Activated naive CD4-positive, alpha-beta T cell treated with anti-CD3 and anti-CD28 coated beads, Interleukin-2, amount 10 ng/mL, durations not matched to agents 7 days and 5 days (primary cell): ENCODE results near the gene GPX1.
"Not testable (repeated sequence)": the region's sequence is repeated elsewhere in the genome, so short reads cannot be mapped to it uniquely, and the experiment has no call there.

ENCODE experiments used
- CTCF ChIA-PET: fragments of 350-600 bp; sonication (Branson Sonifier 250); formaldehyde crosslinking; loops from one replicate; lab custom pipeline; 2021; ENCODE audit warnings: antibody characterized with exemption; lab: Charles Lee
- DNase-seq: peaks from one replicate; pipeline ENCODE4 v3.0.0-alpha.2; 2020
- H3K27ac Mint-ChIP-seq: one replicate; pipeline ENCODE4 v1.8.0; 2021; ENCODE audit warnings: mild to moderate bottlenecking, moderate library complexity, mixed read lengths
- H3K27me3 Mint-ChIP-seq: one replicate; pipeline ENCODE4 v1.8.0; 2021; ENCODE audit warnings: mild to moderate bottlenecking, mixed read lengths
- H3K36me3 Mint-ChIP-seq: one replicate; pipeline ENCODE4 v1.8.0; 2021; ENCODE audit warnings: mixed read lengths
- H3K4me1 Mint-ChIP-seq: one replicate; pipeline ENCODE4 v1.8.0; 2021; ENCODE audit warnings: mixed read lengths
- H3K4me3 Mint-ChIP-seq: one replicate; pipeline ENCODE4 v1.8.0; 2021; ENCODE audit warnings: mild to moderate bottlenecking, moderate library complexity, mixed read lengths
- H3K9me3 Mint-ChIP-seq: one replicate; pipeline ENCODE4 v1.8.0; 2021; ENCODE audit warnings: mixed read lengths

Gene GPX1

DNA sequence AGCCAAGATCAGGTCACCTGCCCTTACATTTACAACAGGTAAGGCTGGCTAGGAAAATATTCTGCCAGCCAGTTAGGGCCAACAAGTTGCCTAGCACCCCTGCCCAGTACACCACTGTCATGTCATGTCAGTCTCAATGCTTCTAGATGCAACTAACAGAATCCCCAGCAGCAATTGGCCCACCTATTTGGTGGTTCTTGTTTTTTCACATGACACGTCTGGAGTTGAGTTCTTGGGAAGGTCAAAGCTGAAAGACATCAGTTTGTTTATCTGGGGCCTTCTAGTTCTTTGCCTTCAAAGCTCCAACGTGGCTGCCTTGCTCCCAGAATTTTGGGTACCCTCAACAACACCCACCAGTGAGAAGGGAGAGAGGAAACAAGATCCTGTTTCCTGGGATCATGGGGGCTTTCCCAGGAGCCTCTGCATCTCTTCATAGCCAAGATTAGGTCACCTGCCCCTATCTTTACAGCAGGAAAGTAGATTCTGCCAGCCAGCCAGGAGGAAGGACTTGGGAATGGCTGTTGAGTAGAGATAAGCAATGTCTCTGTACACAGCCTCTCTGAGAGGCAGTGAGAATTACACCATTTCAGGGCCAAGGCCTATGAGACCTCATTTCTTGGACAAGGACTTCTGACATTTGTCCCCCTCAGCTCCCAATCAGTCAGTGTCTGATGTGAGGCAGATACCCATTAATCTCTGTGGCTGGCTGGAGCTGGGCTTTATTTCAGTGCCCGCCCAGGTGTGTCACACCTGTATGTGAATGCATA lies 8.6 kb downstream of the GPX1 start:
- no peaks in the 10 kb centered on the region for H3K9me3 Mint-ChIP-seq
- peaks cover 7% of the 10 kb centered on the region for H3K4me1 Mint-ChIP-seq
- no peak for DNase-seq
- CTCF ChIA-PET, result interaction anchor here (3.9 kb wide), 1 partner anchor 9 kb away, joined by 16 read pairs; the partner anchor contains the start of gene USP4
- no peak overlapping the region for H3K4me3 Mint-ChIP-seq
- H3K36me3 Mint-ChIP-seq, result peaks cover 5% of the 10 kb centered on the region
- no peaks in the 10 kb centered on the region for H3K27me3 Mint-ChIP-seq
- H3K27ac Mint-ChIP-seq, result no peak overlapping the region

DNA sequence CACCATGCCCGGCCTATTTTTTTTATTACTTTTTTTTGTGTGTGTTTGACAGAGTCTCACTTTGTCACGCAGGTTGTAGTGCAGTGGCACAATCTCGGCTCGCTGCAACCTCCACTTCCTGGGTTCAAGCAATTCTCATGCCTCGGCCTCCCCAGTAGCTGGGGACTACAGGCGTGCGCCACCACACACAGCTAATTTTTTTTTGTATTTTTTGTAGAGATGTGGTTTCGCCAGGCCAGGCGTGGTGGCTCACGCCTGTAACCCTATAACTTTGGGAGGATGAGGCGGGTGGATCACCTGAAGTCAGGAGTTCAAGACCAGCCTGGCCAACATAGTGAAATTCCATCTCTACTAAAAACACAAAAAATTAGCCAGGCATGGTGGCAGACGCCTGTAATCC lies 9.8 kb downstream of the GPX1 start:
- H3K4me3 Mint-ChIP-seq, H3K27ac Mint-ChIP-seq, H3K4me1 Mint-ChIP-seq, H3K27me3 Mint-ChIP-seq, H3K9me3 Mint-ChIP-seq, H3K36me3 Mint-ChIP-seq, CTCF ChIA-PET, DNase-seq: not testable (repeated sequence)

DNA sequence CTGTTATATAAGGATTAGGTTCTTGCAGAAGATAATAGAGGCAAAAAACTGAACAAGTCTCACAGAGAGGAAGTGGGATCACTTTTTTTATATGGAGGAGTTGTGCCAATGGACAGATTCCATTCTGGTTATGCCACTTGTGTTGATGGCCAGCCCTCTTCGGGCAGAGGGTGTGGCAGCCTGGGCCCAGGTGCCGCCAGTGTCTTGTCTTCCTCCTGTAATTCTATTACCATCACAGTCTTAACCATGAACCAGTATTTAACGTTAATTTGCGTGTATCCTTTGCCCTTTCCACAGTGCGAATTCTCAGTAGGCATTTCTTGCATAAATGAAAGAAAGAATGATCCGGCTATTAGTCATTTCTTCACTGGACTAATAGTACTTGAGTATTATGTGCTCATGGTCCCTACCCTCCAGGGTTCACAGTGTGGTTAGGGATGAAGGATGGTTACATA lies 11.3 kb downstream of the GPX1 start:
- no peaks in the 10 kb centered on the region for H3K27me3 Mint-ChIP-seq
- DNase-seq, result no peak
- H3K9me3 Mint-ChIP-seq, result no peaks in the 10 kb centered on the region
- CTCF ChIA-PET, result no interaction called here
- peaks cover 18% of the 10 kb centered on the region for H3K4me1 Mint-ChIP-seq
- no peak overlapping the region for H3K4me3 Mint-ChIP-seq
- H3K27ac Mint-ChIP-seq, result no peak overlapping the region
- peaks cover 3% of the 10 kb centered on the region for H3K36me3 Mint-ChIP-seq

DNA sequence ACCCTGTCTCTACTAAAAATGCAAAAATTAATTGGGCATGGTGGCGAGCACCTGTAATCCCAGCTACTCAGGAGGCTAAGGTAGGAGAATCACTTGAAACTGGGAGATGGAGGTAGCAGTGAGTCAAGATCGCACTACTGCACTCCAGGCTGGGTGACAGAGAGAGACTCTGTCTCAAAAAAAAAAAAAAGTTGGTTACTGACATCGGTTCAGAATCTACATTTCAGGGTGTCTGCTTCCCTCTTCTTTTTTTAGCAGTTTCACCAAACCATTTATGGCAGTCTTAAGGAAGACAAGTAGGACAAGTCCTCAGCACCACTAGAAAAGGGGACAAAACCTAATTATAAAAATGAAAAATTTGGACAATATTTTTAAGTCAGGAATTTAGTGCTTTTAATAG lies 15.0 kb downstream of the GPX1 start:
- H3K4me3 Mint-ChIP-seq, result no peak overlapping the region
- peaks cover 13% of the 10 kb centered on the region for H3K36me3 Mint-ChIP-seq
- CTCF ChIA-PET, result interaction anchor here (0.7 to 1.4 kb wide), 2 partner anchors 10 to 86 kb away, joined by 3 to 4 read pairs; partner anchors contain the start of gene NICN1
- H3K27me3 Mint-ChIP-seq, result no peaks in the 10 kb centered on the region
- H3K9me3 Mint-ChIP-seq, result no peaks in the 10 kb centered on the region
- H3K4me1 Mint-ChIP-seq, result peaks cover 45% of the 10 kb centered on the region
- no peak for DNase-seq
- H3K27ac Mint-ChIP-seq, result peak overlapping the region; percentile 45

DNA sequence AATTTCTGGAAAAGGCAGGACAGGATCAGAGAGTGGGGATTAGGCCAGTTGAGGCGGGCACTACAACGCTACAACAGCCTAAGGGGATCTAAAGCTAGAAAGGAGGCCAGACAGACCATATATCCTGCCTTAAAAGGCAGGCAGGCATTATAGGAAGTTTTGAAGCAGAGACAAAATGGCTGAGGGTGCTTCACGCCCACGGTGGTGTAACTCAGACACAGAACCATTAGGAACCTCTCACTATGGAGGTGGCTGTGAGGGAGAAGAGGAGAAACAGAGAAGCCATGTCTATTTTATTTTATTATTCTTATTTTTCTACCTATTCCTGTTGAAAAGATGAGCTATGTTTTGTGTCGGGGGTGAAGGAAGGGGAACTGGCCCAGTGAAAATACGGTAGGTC lies 16.2 kb downstream of the GPX1 start:
- Mint-ChIP-seq H3K9me3 (no peaks in the 10 kb centered on the region), H3K27ac (peak overlapping the region; percentile 100), H3K27me3 (no peaks in the 10 kb centered on the region), H3K36me3 (peaks cover 15% of the 10 kb centered on the region), H3K4me1 (peaks cover 49% of the 10 kb centered on the region), H3K4me3 (no peak overlapping the region)
- no peak for DNase-seq
- CTCF ChIA-PET, result interaction anchor here (1.0 to 1.4 kb wide), 2 partner anchors 87 to 107 kb away, joined by 3 to 4 read pairs; partner anchors contain the start of gene NICN1

DNA sequence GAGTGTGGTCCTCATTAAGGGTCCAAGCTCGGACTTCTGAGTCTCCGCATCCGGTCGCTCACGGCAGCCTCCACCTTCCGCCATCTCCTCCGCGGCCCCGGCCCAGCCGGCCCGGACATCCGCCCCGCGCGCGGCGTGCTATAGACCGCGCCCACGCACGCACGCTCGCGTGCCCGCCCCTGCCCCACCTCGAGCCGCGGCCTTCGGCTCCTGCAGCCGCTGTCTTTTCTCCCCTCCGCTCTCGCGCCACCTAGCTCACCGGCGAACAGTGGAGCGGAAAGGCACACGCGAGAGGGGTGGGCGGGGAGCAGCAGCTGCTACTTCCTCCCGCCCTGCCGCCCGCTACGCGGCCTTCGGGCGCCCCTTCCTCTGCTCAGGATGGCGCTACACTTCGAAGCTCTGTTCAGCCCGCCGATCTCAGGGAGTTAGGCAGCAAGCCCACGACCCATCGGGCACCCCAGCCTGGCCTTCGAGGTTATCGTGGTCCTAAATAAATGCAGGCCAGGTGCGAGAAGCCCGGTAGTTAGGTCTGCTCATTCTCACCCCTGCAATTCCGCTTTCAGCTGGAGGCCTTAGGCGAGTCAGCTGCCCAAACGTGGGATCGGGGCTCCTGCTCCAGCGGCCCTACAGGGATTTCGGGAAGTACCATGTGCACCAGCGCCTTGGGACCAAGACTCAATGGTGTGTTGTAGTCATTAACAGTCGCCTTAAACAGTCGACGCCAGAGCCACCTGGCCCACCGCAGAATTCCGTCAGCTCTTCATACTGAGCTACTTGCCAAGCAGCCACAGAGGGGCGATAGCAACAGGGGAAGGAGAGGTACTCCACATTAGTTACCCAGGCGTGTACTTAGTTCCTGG lies 18.0 kb downstream of the GPX1 start, which contains the start of gene USP4:
Gene USP4 (minus strand): TSS at position 113 of the 860 bp plus-strand sequence. CDS start 29 bp downstream, at position 84.
- DNase-seq, result peak; percentile 96
- Mint-ChIP-seq H3K4me3 (peak within 1 kb of the TSS; percentile 98), H3K9me3 (no peaks in the 10 kb centered on the region), H3K27ac (peak within 1 kb of the TSS; percentile 100), H3K27me3 (no peaks in the 10 kb centered on the region), H3K36me3 (peaks cover 19% of the 10 kb centered on the region), H3K4me1 (peaks cover 51% of the 10 kb centered on the region)
- CTCF ChIA-PET, result interaction anchor here (0.8 to 2.9 kb wide), 23 partner anchors 9 to 332 kb away, joined by 3 to 34 read pairs (median 4); partner anchors contain the start of genes DAG1, KLHDC8B, NICN1 and RHOA

DNA sequence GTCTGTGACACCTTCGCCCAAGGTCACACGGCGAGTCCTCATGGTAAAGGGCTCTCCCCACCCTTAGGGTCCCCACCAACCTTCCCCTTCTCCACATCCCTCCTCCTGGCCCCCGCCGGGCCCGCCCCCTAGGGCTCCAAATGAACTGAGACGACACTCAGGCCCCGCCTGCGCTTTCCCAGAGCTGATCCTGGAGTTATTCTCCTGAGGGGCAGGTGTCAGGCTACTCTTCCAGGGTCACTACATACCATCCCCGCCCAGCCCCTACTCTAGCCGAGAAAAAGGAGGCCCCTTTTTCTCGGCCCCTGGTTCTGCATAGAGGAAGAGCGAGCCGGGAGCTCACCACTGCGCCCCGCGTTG lies 18.6 kb downstream of the GPX1 start:
- no peak for DNase-seq
- CTCF ChIA-PET, result interaction anchor here (0.9 to 2.9 kb wide), 18 partner anchors 9 to 332 kb away, joined by 3 to 34 read pairs (median 6); partner anchors contain the start of genes DAG1, KLHDC8B and NICN1
- Mint-ChIP-seq H3K27ac (peak overlapping the region; percentile 100), H3K9me3 (no peaks in the 10 kb centered on the region), H3K36me3 (peaks cover 23% of the 10 kb centered on the region), H3K4me3 (peak overlapping the region; percentile 98), H3K4me1 (peaks cover 53% of the 10 kb centered on the region), H3K27me3 (no peaks in the 10 kb centered on the region)

DNA sequence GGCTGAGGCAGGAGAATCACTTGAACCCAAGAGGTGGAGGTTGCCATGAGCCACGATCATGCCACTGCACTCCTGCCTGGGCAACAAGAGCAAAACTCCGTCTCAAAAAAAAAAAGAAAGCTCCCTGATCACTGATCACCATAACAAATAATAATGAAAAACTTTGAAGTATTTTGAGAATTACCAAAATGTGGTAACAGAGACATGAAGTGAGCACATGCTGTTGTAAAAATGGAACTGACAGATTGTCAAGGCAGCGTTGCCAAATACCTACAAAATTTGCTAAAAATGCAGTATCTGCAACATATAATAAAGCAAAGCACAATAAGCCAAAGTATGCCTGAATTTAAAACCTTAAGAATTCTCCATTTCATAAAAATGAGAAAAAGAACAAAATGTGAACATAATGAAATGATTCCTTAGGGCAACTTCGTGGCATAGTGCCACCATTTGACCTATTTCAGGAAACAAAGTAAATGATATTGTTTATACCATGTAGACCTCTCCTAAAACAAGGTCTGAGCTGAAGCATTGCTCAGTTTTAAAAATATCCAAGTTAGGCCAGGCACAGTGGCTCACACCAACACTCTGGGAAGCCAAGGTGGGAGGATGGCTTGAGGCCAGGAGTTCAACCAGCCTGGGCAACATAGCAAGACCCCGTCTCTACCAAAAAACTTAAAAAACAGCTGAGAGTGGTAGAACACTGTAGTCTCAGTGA lies 24.1 kb downstream of the GPX1 start:
- H3K4me1 Mint-ChIP-seq, result peaks cover 38% of the 10 kb centered on the region

DNA sequence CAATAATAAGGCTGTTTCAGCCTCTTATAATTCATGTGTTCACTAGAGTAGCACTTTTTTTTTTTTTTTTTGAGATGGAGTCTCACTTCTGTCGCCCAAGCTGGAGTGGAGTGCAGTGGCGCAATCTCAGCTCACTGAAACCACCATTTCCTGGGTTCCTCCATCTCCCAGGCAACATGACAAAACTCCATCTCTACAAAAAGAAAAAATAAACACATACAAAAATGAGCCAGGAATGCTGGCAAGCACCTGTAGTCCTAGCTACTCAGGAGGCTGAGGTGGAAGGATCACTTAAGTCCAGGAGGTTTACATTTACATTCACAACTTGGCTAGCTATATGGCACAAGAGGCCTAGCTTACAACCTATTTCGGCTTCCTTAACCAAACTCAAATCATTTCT lies 25.1 kb downstream of the GPX1 start:
- DNase-seq, result peak; percentile 33
- H3K9me3 Mint-ChIP-seq, result no peaks in the 10 kb centered on the region
- no peak overlapping the region for H3K4me3 Mint-ChIP-seq
- H3K4me1 Mint-ChIP-seq, result peaks cover 29% of the 10 kb centered on the region
- H3K36me3 Mint-ChIP-seq, result peaks cover 38% of the 10 kb centered on the region
- no peak overlapping the region for H3K27ac Mint-ChIP-seq
- CTCF ChIA-PET, result interaction anchor here (0.6 to 1.2 kb wide), 3 partner anchors 119 to 617 kb away, joined by 3 read pairs; no protein-coding TSS in a partner anchor
- H3K27me3 Mint-ChIP-seq, result no peaks in the 10 kb centered on the region

More for the DNA sequence above, 24.1 kb downstream of the GPX1 start:
- no peaks in the 10 kb centered on the region for H3K9me3 Mint-ChIP-seq
- no peak for DNase-seq
- no peak overlapping the region for H3K4me3 Mint-ChIP-seq
- peaks cover 39% of the 10 kb centered on the region for H3K36me3 Mint-ChIP-seq
- CTCF ChIA-PET, result interaction anchor here (0.5 to 1.7 kb wide), 3 partner anchors 114 to 118 kb away, joined by 3 to 9 read pairs (median 3); no protein-coding TSS in a partner anchor
- no peaks in the 10 kb centered on the region for H3K27me3 Mint-ChIP-seq
- H3K27ac Mint-ChIP-seq, result no peak overlapping the region

DNA sequence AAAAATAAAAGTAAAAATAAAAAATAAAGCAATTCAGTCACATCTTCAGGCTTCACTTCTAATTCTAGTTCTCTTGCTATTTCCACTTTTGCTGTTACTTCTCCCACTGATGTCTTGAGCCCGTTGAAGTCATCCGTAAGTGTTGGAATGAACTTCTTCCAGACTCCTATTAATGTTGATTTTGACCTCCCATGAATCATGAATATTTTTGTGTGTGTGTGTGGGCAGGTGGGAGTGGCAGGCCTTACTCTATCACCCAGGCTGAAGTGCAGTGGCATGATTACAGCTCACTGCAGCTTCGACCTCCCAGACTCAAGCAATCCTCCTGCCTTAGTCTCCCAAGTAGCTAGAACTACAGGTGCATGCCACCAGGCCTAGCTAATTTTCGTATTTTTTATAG lies 29.0 kb downstream of the GPX1 start:
- H3K4me1 Mint-ChIP-seq, result peaks cover 13% of the 10 kb centered on the region
- H3K27ac Mint-ChIP-seq, result no peak overlapping the region
- CTCF ChIA-PET, result no interaction called here
- no peak overlapping the region for H3K4me3 Mint-ChIP-seq
- no peaks in the 10 kb centered on the region for H3K27me3 Mint-ChIP-seq
- DNase-seq, result no peak
- H3K36me3 Mint-ChIP-seq, result peaks cover 46% of the 10 kb centered on the region
- no peaks in the 10 kb centered on the region for H3K9me3 Mint-ChIP-seq

DNA sequence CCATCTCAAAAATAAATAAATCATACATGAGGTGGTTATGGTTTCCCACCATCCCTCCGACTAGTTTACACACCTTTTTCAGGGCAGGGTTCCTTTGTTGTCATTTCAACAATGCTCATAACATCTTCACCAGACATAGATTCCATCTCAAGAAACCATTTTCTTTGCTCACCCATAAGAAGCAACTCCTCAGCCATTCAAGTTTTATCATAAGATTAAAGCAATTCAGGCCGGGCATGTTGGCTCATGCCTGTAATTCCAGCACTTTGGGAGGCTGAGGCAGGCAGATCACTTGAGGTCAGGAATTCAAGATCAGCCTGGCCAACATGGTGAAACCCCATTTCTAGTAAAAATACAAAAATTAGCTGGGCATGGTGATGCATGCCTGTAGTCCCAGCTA lies 29.8 kb downstream of the GPX1 start:
- H3K27ac Mint-ChIP-seq, result peak overlapping the region; percentile 38
- H3K9me3 Mint-ChIP-seq, CTCF ChIA-PET, H3K4me1 Mint-ChIP-seq, H3K27me3 Mint-ChIP-seq, DNase-seq, H3K4me3 Mint-ChIP-seq: not testable (repeated sequence)
- peaks cover 46% of the 10 kb centered on the region for H3K36me3 Mint-ChIP-seq

DNA sequence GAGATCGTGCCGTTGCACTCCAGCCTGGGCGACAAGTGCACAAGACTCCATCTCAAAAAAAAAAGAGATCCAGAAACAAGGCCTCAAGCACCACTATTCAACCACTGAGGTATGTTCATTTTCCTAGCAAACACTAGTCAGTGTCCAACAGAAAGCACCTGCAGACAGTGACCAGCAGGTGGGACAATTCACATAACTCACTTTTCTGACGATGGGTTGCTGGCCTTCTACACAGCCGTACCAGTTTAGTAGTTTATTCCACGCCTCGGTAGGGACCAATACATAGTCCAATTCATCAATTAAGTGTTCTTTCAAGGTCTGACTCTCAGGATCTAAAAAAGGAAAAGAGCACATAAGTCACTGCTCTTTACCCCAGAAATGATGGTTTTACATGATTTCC lies 30.7 kb downstream of the GPX1 start:
- Mint-ChIP-seq H3K4me3 (no peak overlapping the region), H3K4me1 (no peaks in the 10 kb centered on the region), H3K27ac (no peak overlapping the region), H3K9me3 (no peaks in the 10 kb centered on the region), H3K27me3 (no peaks in the 10 kb centered on the region), H3K36me3 (peaks cover 43% of the 10 kb centered on the region)
- no peak for DNase-seq
- CTCF ChIA-PET, result interaction anchor here (0.6 kb wide), 1 partner anchor 100 kb away, joined by 3 read pairs; no protein-coding TSS in a partner anchor

DNA sequence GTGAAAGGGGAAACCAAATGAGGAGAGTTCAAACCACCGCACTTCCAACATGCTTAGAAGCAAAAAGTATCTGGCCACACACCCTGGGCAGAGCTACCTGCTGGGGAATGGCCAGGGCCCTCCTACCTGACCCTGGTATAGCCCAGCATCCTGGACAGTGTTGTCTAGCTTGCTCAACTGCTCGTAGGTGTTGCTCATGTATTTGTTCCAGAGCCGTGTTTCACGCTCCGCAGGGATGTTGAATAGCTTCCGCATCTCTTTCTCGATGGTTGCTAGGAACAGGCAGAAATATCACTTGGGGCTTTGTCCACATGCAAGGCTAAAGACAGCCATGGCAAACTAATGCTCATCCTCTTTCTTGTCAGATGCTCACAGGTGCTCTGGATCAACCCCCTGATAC lies 33.4 kb downstream of the GPX1 start:
- Mint-ChIP-seq H3K9me3 (no peaks in the 10 kb centered on the region), H3K4me1 (no peaks in the 10 kb centered on the region), H3K27me3 (no peaks in the 10 kb centered on the region), H3K4me3 (no peak overlapping the region), H3K36me3 (peaks cover 56% of the 10 kb centered on the region), H3K27ac (no peak overlapping the region)
- CTCF ChIA-PET, result no interaction called here
- no peak for DNase-seq
